ENCODE measurements around the gene DNAAF5. TPM values are rescaled to one million over a fixed set of nuclear protein-coding genes. Genes with fewer than 3 reads are reported as not detected.

DNAAF5 gene
- total and polyA plus RNA-seq, 2 of the 13 experiments (the other 11 are each of a cell fraction or from before 2014, with no cell fraction given) = 11.9 to 21.5 TPM

DNA sequence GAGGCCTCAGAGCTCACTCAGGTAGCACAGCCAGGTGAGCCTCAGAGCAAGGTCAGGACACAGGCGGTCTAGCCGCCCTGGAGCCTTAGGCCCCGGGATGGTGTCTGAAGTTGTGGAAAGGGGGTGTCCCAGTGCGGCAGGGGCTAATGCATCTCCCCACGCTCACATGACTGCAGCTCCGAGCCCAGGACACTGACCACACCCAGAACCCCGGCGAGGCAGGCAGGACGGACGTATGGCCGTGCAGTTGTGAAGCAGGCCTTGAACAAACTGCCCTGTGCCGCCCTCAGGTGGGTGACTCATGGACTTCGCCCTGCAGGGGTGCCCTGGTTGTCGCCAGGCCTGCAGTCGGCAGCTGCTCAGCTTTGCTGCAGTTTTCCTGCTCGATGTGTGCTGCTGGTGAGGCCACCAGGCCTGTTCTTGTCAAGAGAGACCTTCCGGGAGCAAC, 5.6 kb downstream of the DNAAF5 start:
- DNase-seq (ENCODE audit: low spot score) (peak; percentile 86), ATAC-seq (peak; percentile 98), FAIRE-seq (peak; percentile 92)
- H3K4me1 ChIP-seq (ENCODE audit: insufficient read depth, low read length) = peaks cover 61% of the 10 kb centered on the region
- ChIA-PET POLR2A (interaction anchor here (0.6 to 1.2 kb wide), 8 partner anchors 11 to 406 kb away, joined by 3 to 6 read pairs (median 3); no protein-coding TSS in a partner anchor), CTCF (ENCODE audit: low intra/inter-chr PET ratio, low total read pairs) (interaction anchor here (1.6 kb wide), 1 partner anchor 468 kb away, joined by 5 read pairs; no protein-coding TSS in a partner anchor)
- BruUV-seq (replicated peaks) = no TSS peak
- H3K4me3 ChIP-seq (replicated peaks in 1 of 3; ENCODE audit: insufficient read depth in 1 of 3, low read depth in 2 of 3, low read length in 3 of 3) = no peak overlapping the region; a peak in 1 of 6 replicates
- H2AFZ ChIP-seq (ENCODE audit: low read length) = no peak overlapping the region
- in situ Hi-C loops (cut with HindIII; ENCODE audit: extremely low pct_ligation_motif_present, low pct_unique_long_range_greater_than_20kb) (no loop called here), intact Hi-C loops (cut with micrococcal nuclease; ENCODE audit: unreplicated experiment) (loop anchor here (5.0 kb wide), 1 partner anchor 400 kb away; no protein-coding TSS in a partner anchor)
- H3K9me3 ChIP-seq (ENCODE audit: low read length) = peaks cover 15% of the 10 kb centered on the region
- H3K79me2 ChIP-seq (ENCODE audit: insufficient read depth, low read length) = peaks cover 49% of the 10 kb centered on the region
- H3K27ac ChIP-seq (ENCODE audit: extremely low read length, insufficient read depth, low read length) = peak overlapping the region; percentile 49
- peaks cover 7 to 35% of the 10 kb centered on the region in 2 experiments for H3K36me3 ChIP-seq (replicated peaks in 1 of 2; ENCODE audit: control insufficient read depth in 1 of 2, insufficient read depth in 2 of 2, low read length in 2 of 2)
- H3K27me3 ChIP-seq (ENCODE audit: control insufficient read depth in 1 of 2, insufficient read depth in 2 of 2, low read length in 2 of 2) = no peaks in the 10 kb centered on the region
- peak overlapping the region; percentile 47 for H3K4me2 ChIP-seq (ENCODE audit: low read depth, low read length)
- no peak overlapping the region for H3K9ac ChIP-seq (ENCODE audit: insufficient read depth, low read depth, low read length)
- WGBS (ENCODE audit: low lambda C conversion rate) = 20% methylated on average over 1 of the region's 17 CpGs
- H4K20me1 ChIP-seq (ENCODE audit: insufficient read depth, low read length) = no peaks in the 10 kb centered on the region
- TF ChIP-seq AHDC1 (CRISPR knock-in tag; IDR thresholded peaks at IDR 0.05; ENCODE audit: borderline replicate concordance) (no peak), CAMTA2 (CRISPR knock-in tag; IDR thresholded peaks at IDR 0.05; ENCODE audit: borderline replicate concordance) (no peak), DDIT3 (CRISPR knock-in tag; IDR thresholded peaks at IDR 0.05) (no peak), ZNF333 (CRISPR knock-in tag; IDR thresholded peaks at IDR 0.05; ENCODE audit: borderline replicate concordance) (no peak), ZBTB26 (CRISPR knock-in tag; IDR thresholded peaks at IDR 0.05; ENCODE audit: borderline replicate concordance) (0 out of 2 replicates have a peak, but pooled peaks have one; percentile 9), ZNF737 (CRISPR knock-in tag; IDR thresholded peaks at IDR 0.05; ENCODE audit: borderline replicate concordance) (no peak), MATR3 (CRISPR knock-in tag; IDR thresholded peaks at IDR 0.05) (no peak), ZNF205 (CRISPR knock-in tag; IDR thresholded peaks at IDR 0.05) (peak; percentile 64; the same call in 1 of the 2 replicates), MEF2D (CRISPR knock-in tag; IDR thresholded peaks at IDR 0.05) (peak; percentile 62; the same call in 1 of the 2 replicates), ARID4A (CRISPR knock-in tag; IDR thresholded peaks at IDR 0.05; ENCODE audit: borderline replicate concordance) (peak; percentile 82), ZNF558 (CRISPR knock-in tag; IDR thresholded peaks at IDR 0.05; ENCODE audit: borderline replicate concordance) (no peak)

Measured in HepG2 (cell line).